HepG2 (cell line): ENCODE results near the gene ANXA3. TPM values are rescaled to one million over a fixed set of nuclear protein-coding genes. Genes with fewer than 3 reads are reported as not detected.

Source experiments
- ATAC-seq: fragments of 200-7000 bp; cut with Tn5 transposase; 3 replicates; pipeline ENCODE4 v1.9.1; 2020; ENCODE audit warnings: mild to moderate bottlenecking, moderate library complexity
- BruUV-seq: library from RNA; stranded (reverse); fragments of 400-500 nt; replicated peaks from 2 replicates; lab custom pipeline; 2021; lab: Mats Ljungman, UMichigan
- CTCF ChIA-PET: fragments of 300-600 bp; formaldehyde crosslinking; extraction: SDS; loops from one replicate; lab custom pipeline; 2021; ENCODE audit warnings: low total read pairs, inconsistent platforms, low intra/inter-chr PET ratio; lab: Yijun Ruan, JAX
- POLR2A ChIA-PET: fragments of 350-600 bp; sonication (Branson Sonifier 250); formaldehyde crosslinking; loops from one replicate; lab custom pipeline; 2020; ENCODE audit warnings: antibody characterized with exemption, inconsistent platforms; lab: Yijun Ruan, JAX
- DNase-seq: peaks from one replicate; pipeline ENCODE4 v3.0.0-alpha.2; 2015; ENCODE audit warnings: low spot score
- FAIRE-seq: peaks from 3 replicates; lab custom pipeline; 2011; peaks lifted over from hg19 to GRCh38; lab: Jason Lieb, UNC
- H2AFZ ChIP-seq: one replicate; pipeline ENCODE4 v1.6.1; 2011; ENCODE audit warnings: low read length, inconsistent platforms
- H3K27ac ChIP-seq: fragments of 300-600 bp; 3 replicates; pipeline ENCODE4 v1.8.0; 2011; ENCODE audit warnings: mixed run types, mild to moderate bottlenecking, mixed read lengths, low read length, inconsistent platforms; ENCODE audit not compliant: insufficient read depth; ENCODE audit errors: extremely low read length
- H3K27me3 ChIP-seq, 2 experiments: fragments of 200-600 bp in 1 of 2; 2 replicates in 1 of 2; 3 replicates in 1 of 2; pipeline versions ENCODE4 v1.6.0 to v1.8.0; 2011; ENCODE audit warnings: low read length in 2 of 2, mild to moderate bottlenecking in 2 of 2, moderate library complexity in 2 of 2, inconsistent platforms in 1 of 2; ENCODE audit not compliant: insufficient read depth in 2 of 2, control insufficient read depth in 1 of 2
- H3K36me3 ChIP-seq, 2 experiments: fragments of 200-600 bp in 1 of 2; replicated peaks in 1 of 2; 2 replicates in 1 of 2; 3 replicates in 1 of 2; pipeline versions ENCODE4 v1.5.1 to v1.8.0; 2011; ENCODE audit warnings: low read length in 2 of 2, inconsistent platforms in 1 of 2; ENCODE audit not compliant: insufficient read depth in 2 of 2, control insufficient read depth in 1 of 2
- H3K4me1 ChIP-seq: 2 replicates; pipeline ENCODE4 v1.5.1; 2012; ENCODE audit warnings: low read length, inconsistent platforms; ENCODE audit not compliant: insufficient read depth
- H3K4me2 ChIP-seq: 2 replicates; pipeline ENCODE4 v1.6.0; 2011; ENCODE audit warnings: low read depth, low read length, inconsistent platforms
- H3K4me3 ChIP-seq, 3 experiments: fragments of 200-600 bp in 1 of 3; sonication (generic), shearing (Covaris generic) in 1 of 3; replicated peaks in 1 of 3; 2 replicates each; pipeline ENCODE4 v1.5.1; 2011 to 2016; ENCODE audit warnings: low read length in 3 of 3, inconsistent platforms in 2 of 3, low read depth in 2 of 3, mild to moderate bottlenecking in 2 of 3, control low read depth in 1 of 3, mixed read lengths in 1 of 3; ENCODE audit not compliant: insufficient read depth in 1 of 3
- H3K79me2 ChIP-seq: one replicate; pipeline ENCODE4 v1.6.1; 2011; ENCODE audit warnings: low read length, inconsistent platforms; ENCODE audit not compliant: insufficient read depth
- H3K9ac ChIP-seq: 2 replicates; pipeline ENCODE4 v1.6.0; 2011; ENCODE audit warnings: mild to moderate bottlenecking, low read depth, low read length, inconsistent platforms; ENCODE audit not compliant: insufficient read depth
- H3K9me3 ChIP-seq: 2 replicates; pipeline ENCODE4 v1.5.1; 2012; ENCODE audit warnings: mild to moderate bottlenecking, low read length
- H4K20me1 ChIP-seq: 2 replicates; pipeline ENCODE4 v1.6.0; 2011; ENCODE audit warnings: inconsistent platforms, mild to moderate bottlenecking, low read length, moderate library complexity; ENCODE audit not compliant: insufficient read depth
- ARID5B ChIP-seq: IDR thresholded peaks from 2 replicates; pipeline ENCODE4 v1.4.0; 2020; ENCODE audit warnings: mild to moderate bottlenecking, missing genetic modification reagents
- FOXA3 ChIP-seq: IDR thresholded peaks from 2 replicates; pipeline ENCODE4 v1.6.1; 2016; ENCODE audit warnings: missing genetic modification reagents, missing compliant biosample characterization
- SOX13 ChIP-seq, 3 experiments: fragments of 450-650 bp in 1 of 3; sonication (generic) in 1 of 3; formaldehyde crosslinking in 1 of 3; IDR thresholded peaks in 2 of 3; conservative IDR thresholded peaks in 1 of 3; 2 replicates each; pipeline versions ENCODE4 v1.5.0 to v1.6.1; 2016 to 2020; ENCODE audit warnings: antibody characterized with exemption in 1 of 3, mild to moderate bottlenecking in 1 of 3, missing compliant biosample characterization in 1 of 3, missing genetic modification reagents in 1 of 3, moderate library complexity in 1 of 3
- TEAD3 ChIP-seq: optimal IDR thresholded peaks from 2 replicates; pipeline ENCODE3; 2016; ENCODE audit warnings: borderline replicate concordance
- WGBS: methylation state at CpG from one replicate; pipeline ENCODE4 v1.1.6; 2017; ENCODE audit warnings: low lambda C conversion rate; 5-methylcytosine and 5-hydroxymethylcytosine counted together
- in situ Hi-C: cut with HindIII; loops from 2 replicates; pipeline ENCODE4 v1.10.0; 2017; ENCODE audit warnings: low pct_unique_long_range_greater_than_20kb; ENCODE audit not compliant: extremely low pct_ligation_motif_present
- intact Hi-C: fragments of 100-400 bp; cut with micrococcal nuclease; formaldehyde crosslinking; loops from one replicate; pipeline ENCODE4 v1.10.0; 2022; ENCODE audit not compliant: unreplicated experiment
- polyA plus RNA-seq, 8 experiments: library from polyadenylated mRNA; depleted of rRNA in 3 of 8; stranded (reverse) in 7 of 8; unstranded in 1 of 8; fragments of >200 nt; fragmentation: Illumina TruSeq in 4 of 8; extraction: Trizol in 4 of 8; gene quantifications; 2 replicates each; pipeline versions ENCODE4 v1.2.1 to v1.2.3, GENCODE V29; 2011 to 2016; ENCODE audit warnings: low read depth in 4 of 8, missing spikeins in 1 of 8, mixed read lengths in 1 of 8; ENCODE audit not compliant: insufficient read depth in 1 of 8
- total RNA-seq, 5 experiments: library from RNA; depleted of rRNA; stranded (reverse); fragments of >200 nt; fragmentation: Illumina TruSeq; extraction: Trizol; gene quantifications; 2 replicates each; pipeline ENCODE4 v1.2.3, GENCODE V29; 2016; ENCODE audit warnings: low read depth in 1 of 5

Gene ANXA3
- total and polyA plus RNA-seq, 2 of the 13 experiments (the other 11 are each of a cell fraction or from before 2014, with no cell fraction given), result 6.5 to 6.9 TPM

- ChIA-PET POLR2A (no interaction called here), CTCF (no interaction called here)
- FAIRE-seq (no peak), DNase-seq (peak; percentile 69), ATAC-seq (peak; percentile 72)
- Histone ChIP-seq H3K4me2 (no peak overlapping the region), H3K27me3 (no peaks in the 10 kb centered on the region), H3K27ac (no peak overlapping the region), H4K20me1 (no peaks in the 10 kb centered on the region), H3K9me3 (no peaks in the 10 kb centered on the region), H3K4me3 (no peak overlapping the region), H3K4me1 (no peaks in the 10 kb centered on the region; the same call in 1 of the 2 replicates), H3K79me2 (no peaks in the 10 kb centered on the region), H2AFZ (no peak overlapping the region), H3K36me3 (peaks cover 13 to 39% of the 10 kb centered on the region in 2 experiments), H3K9ac (no peak overlapping the region)
- 90% methylated on average over 4 of the region's 4 CpGs for WGBS
- no TSS peak for BruUV-seq
- in situ Hi-C loops, result no loop called here
- intact Hi-C loops, result no loop called here
- TF ChIP-seq TEAD3 (CRISPR knock-in tag) (peak; percentile 32), ARID5B (CRISPR knock-in tag) (0 out of 2 replicates have a peak, but pooled peaks have one; percentile 20), SOX13 (IDR thresholded peaks at IDR 0.05) (no peak), SOX13 (CRISPR knock-in tag; conservative IDR thresholded peaks at IDR 0.05 in 1 of 2, IDR thresholded peaks at IDR 0.05 in 1 of 2) (peak in 1 of 2 experiments; percentile 31; a peak in 1 of 4 replicates), FOXA3 (CRISPR knock-in tag) (no peak; the same call in 1 of the 2 replicates)
Measured at GRCh38 chr4:78534286-78534955, 17.1 kb upstream of the ANXA3 start.
